Kidney epithelial cell (primary cell): Measurements from ENCODE around the gene KIAA1755. TPM values are rescaled to one million over a fixed set of nuclear protein-coding genes. Genes with fewer than 3 reads are reported as not detected.

Experiments used
- DNase-seq: peaks from one replicate; pipeline ENCODE4 v3.0.0-alpha.2; 2010; ENCODE audit warnings: low read depth
- H3K27me3 ChIP-seq: 2 replicates; pipeline ENCODE4 v1.6.0; 2011; ENCODE audit warnings: low read length; ENCODE audit not compliant: control insufficient read depth, insufficient read depth
- H3K36me3 ChIP-seq: 2 replicates; pipeline ENCODE4 v1.5.1; 2011; ENCODE audit warnings: low read length; ENCODE audit not compliant: control insufficient read depth, insufficient read depth
- H3K4me3 ChIP-seq: 2 replicates; pipeline ENCODE4 v1.5.1; 2011; ENCODE audit warnings: low read depth, mild to moderate bottlenecking, control low read depth, low read length
- total RNA-seq: library from RNA; depleted of rRNA; stranded (reverse); fragments of >200 nt; gene quantifications from 2 replicates; pipeline ENCODE4 v1.2.3, GENCODE V29; 2015
- TF ChIP-seq, protein P1 (sequence below): IDR thresholded peaks from 2 replicates; pipeline ENCODE4 v1.5.1; 2011; ENCODE audit warnings: mild to moderate bottlenecking, moderate library complexity, low read length, control low read depth, inconsistent platforms; ENCODE audit not compliant: insufficient read depth, poor library complexity, severe bottlenecking

KIAA1755 gene
- total RNA-seq, 1 donor from 2014 or later: 1.4 TPM

DNA sequence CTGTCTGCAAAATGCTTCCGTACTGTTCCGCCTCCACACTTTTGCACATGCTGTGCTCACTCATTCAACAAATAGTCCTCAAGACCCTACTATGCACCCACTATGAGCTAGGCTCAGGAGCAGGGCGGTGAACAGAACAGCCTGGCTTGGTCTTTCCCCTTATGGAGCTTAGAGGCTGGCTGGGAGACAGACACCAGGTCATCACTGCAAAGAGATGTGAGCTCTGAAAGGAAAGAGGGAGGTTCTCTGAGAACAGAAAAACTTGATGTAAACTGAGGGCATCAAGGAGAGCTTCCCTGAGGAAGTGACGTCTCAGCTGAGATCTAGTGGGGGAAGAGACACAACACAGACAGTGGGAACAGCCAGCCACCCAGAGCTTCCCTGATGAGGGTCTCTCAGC, 64.5 kb downstream of the KIAA1755 start:
- TF ChIP-seq, protein P1, sequence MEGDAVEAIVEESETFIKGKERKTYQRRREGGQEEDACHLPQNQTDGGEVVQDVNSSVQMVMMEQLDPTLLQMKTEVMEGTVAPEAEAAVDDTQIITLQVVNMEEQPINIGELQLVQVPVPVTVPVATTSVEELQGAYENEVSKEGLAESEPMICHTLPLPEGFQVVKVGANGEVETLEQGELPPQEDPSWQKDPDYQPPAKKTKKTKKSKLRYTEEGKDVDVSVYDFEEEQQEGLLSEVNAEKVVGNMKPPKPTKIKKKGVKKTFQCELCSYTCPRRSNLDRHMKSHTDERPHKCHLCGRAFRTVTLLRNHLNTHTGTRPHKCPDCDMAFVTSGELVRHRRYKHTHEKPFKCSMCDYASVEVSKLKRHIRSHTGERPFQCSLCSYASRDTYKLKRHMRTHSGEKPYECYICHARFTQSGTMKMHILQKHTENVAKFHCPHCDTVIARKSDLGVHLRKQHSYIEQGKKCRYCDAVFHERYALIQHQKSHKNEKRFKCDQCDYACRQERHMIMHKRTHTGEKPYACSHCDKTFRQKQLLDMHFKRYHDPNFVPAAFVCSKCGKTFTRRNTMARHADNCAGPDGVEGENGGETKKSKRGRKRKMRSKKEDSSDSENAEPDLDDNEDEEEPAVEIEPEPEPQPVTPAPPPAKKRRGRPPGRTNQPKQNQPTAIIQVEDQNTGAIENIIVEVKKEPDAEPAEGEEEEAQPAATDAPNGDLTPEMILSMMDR: no peak
- Histone ChIP-seq H3K27me3 (no peaks in the 10 kb centered on the region), H3K36me3 (no peaks in the 10 kb centered on the region), H3K4me3 (no peak overlapping the region)
- DNase-seq: no peak

DNA sequence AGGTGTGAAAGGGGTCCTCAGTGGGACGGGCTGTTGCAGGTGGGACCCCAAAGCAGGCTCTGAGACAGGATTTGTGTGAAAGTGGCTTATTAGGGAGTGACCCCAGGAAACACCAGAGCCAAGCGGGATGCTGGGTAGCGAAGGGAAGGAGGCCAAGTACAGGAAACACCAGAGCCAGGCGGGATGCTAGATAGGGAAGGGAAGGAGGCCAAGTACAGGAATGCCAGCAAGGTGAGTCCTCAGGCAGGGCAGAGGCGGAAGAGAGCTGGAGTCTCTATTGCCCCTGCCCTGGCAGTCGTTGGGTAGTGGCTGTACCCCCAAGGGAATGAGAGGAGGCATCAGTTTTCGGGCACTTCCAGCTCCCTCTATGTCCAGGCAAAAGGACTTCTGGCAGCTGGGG, 65.0 kb downstream of the KIAA1755 start:
- no peaks in the 10 kb centered on the region for H3K36me3 ChIP-seq
- no peak overlapping the region for H3K4me3 ChIP-seq
- no peak for DNase-seq
- H3K27me3 ChIP-seq: no peaks in the 10 kb centered on the region
- TF ChIP-seq, protein P1: no peak

DNA sequence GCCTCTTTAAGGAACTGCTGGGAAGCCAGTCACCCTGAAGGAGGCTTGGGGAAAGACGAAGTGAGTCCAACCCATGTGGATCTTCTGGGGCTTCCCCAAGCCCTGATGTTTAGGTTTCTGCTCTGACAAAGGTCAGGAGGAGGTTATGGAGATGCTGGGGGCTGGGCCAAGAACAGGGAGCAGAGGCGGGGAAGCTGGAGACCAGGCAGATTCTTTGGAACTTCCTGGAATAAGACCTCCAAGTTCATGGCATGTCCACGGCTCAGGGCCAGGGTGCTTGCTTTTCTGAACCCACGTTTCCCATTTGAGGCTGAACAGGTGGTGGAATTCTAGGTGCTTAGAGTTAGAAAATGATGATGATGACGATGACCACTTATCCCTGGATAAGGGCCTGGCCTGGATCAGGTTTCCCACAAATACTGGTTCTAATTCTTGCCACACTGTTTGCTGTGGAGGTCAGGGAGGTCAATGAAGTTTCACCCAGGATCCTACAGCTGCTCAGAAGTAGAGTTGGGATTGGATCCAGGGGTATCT, 65.5 kb downstream of the KIAA1755 start:
- H3K27me3 ChIP-seq: no peaks in the 10 kb centered on the region
- no peak for DNase-seq
- no peak overlapping the region for H3K4me3 ChIP-seq
- H3K36me3 ChIP-seq: no peaks in the 10 kb centered on the region
- TF ChIP-seq, protein P1: no peak

DNA sequence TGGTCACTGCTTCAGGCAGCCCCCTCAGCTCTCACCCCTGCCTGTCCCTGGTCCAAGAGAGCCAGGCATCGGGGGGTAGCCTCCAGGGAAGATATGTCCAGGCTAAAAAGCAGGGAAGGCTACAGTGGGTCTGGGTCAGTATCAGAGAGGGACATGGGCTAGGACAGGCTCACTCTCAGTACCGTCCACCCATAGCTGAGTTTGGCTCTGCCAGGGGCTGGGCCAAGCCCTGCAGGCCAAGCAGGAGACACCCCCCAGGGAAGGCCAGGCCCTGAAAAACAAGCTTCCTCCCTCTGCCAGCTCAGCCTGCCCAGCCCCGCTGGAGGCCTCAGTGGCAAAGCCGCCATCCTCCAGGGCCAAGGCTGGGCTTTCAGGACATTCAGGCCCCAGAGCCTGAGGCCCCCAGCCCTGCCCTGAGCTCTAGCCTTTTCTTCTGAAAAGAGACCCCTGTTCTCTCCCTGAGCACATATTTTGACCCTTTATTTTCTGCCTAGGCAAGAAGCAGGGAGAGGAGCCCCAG, 66.9 kb downstream of the KIAA1755 start:
- H3K4me3 ChIP-seq: no peak overlapping the region
- DNase-seq: no peak

DNA sequence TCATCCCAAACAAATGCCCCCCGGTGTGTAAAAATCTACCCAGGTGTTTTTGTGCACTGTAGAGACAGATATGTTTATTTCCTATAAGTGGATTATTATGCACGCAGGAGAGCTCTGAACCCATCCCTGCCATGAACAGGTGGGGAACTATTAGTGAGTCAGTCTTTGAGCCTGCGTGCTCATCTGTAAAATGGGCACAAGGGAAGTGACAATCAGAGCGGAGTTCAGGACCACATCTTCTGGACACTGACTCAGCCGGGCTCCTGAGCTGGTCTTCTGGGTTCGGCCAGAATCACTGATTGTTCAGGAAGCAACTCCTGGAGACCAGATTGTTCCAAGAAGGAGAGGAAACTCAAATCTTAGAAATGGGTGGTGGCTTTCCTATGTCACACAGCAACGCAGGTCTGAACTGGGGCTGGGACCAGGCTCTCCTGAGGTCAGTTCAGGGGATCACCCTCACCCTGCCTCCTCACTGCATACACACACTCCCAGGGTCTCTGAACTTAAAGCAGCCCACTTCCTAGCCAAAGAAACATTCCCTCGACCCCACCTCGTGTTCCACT, 68.1 kb downstream of the KIAA1755 start:
- TF ChIP-seq, protein P1: no peak
- Histone ChIP-seq H3K27me3 (no peaks in the 10 kb centered on the region), H3K4me3 (no peak overlapping the region), H3K36me3 (no peaks in the 10 kb centered on the region)
- no peak for DNase-seq

More for the DNA sequence above, 66.9 kb downstream of the KIAA1755 start:
- H3K36me3 ChIP-seq: no peaks in the 10 kb centered on the region
- TF ChIP-seq, protein P1: no peak
- H3K27me3 ChIP-seq: no peaks in the 10 kb centered on the region

DNA sequence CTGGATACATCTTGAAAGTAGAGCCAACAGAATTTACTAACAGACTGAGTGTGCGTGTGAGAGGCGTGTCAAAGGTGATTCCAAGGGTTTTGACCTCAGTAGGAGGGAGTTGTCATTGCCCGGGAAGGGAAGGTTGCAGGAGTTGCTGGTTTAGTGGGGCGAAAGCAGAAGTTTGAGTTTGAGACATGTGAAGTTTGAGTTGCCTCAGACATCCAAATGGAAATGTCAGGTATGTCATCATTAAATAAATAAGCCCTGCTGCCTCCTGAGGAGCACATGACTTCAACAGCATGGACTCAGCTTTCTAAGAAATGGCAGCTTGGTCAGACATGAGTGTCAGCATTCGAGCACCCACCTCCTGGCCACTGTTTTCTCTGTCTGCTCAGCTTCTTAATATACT, 68.9 kb downstream of the KIAA1755 start:
- H3K36me3 ChIP-seq: no peaks in the 10 kb centered on the region
- no peak for DNase-seq
- no peak overlapping the region for H3K4me3 ChIP-seq
- H3K27me3 ChIP-seq: no peaks in the 10 kb centered on the region
- TF ChIP-seq, protein P1: no peak
